HepG2 (cell line): ENCODE measurements around the gene NUP62. TPM values are rescaled to one million over a fixed set of nuclear protein-coding genes. Genes with fewer than 3 reads are reported as not detected.

Source experiments
- FOXA1 ChIP-seq, 2 experiments: fragments of 450-650 bp in 1 of 2; sonication (generic) in 1 of 2; formaldehyde crosslinking in 1 of 2; IDR thresholded peaks; 2 replicates each; pipeline versions ENCODE4 v1.4.0 to v1.6.1; 2016 to 2020; ENCODE audit warnings: missing genetic modification reagents in 1 of 2
- HDAC1 ChIP-seq: sonication (generic); formaldehyde crosslinking; IDR thresholded peaks from 2 replicates; pipeline ENCODE4 v1.5.1; 2020; ENCODE audit warnings: mild to moderate bottlenecking, missing genetic modification reagents
- IKZF1 ChIP-seq: fragments of 450-650 bp; IDR thresholded peaks from 2 replicates; pipeline ENCODE4 v1.7.1; 2016
- KDM2A ChIP-seq: sonication (generic); formaldehyde crosslinking; IDR thresholded peaks from 2 replicates; pipeline ENCODE4 v1.4.0; 2020; ENCODE audit warnings: low read depth, missing genetic modification reagents, borderline replicate concordance
- MIER3 ChIP-seq: IDR thresholded peaks from 2 replicates; pipeline ENCODE4 v1.6.1; 2016; ENCODE audit warnings: missing compliant biosample characterization, borderline replicate concordance
- MTERF4 ChIP-seq: sonication (generic); formaldehyde crosslinking; IDR thresholded peaks from 2 replicates; pipeline ENCODE4 v1.8.0; 2023; ENCODE audit warnings: mild to moderate bottlenecking, missing genetic modification reagents
- MXD4 ChIP-seq: IDR thresholded peaks from 2 replicates; pipeline ENCODE4 v1.6.1; 2016; ENCODE audit warnings: mild to moderate bottlenecking, missing biosample characterization, missing genetic modification reagents
- ZFY ChIP-seq: sonication (generic); formaldehyde crosslinking; IDR thresholded peaks from 2 replicates; pipeline ENCODE4 v1.4.0; 2020; ENCODE audit warnings: missing genetic modification reagents
- ZGPAT ChIP-seq: IDR thresholded peaks from 2 replicates; pipeline ENCODE4 v1.6.1; 2016; ENCODE audit warnings: mild to moderate bottlenecking
- ZNF468 ChIP-seq: sonication (generic); formaldehyde crosslinking; IDR thresholded peaks from 2 replicates; pipeline ENCODE4 v1.8.0; 2022; ENCODE audit warnings: mild to moderate bottlenecking, moderate library complexity, missing genetic modification reagents
- ZNF567 ChIP-seq: sonication (generic); formaldehyde crosslinking; IDR thresholded peaks from 2 replicates; pipeline ENCODE4 v1.8.1; 2023; ENCODE audit warnings: mild to moderate bottlenecking, missing genetic modification reagents, borderline replicate concordance
- ZNF678 ChIP-seq: sonication (generic); formaldehyde crosslinking; IDR thresholded peaks from 2 replicates; pipeline ENCODE4 v1.4.0; 2020; ENCODE audit warnings: mild to moderate bottlenecking, missing genetic modification reagents
- polyA plus RNA-seq, 8 experiments: library from polyadenylated mRNA; depleted of rRNA in 3 of 8; stranded (reverse) in 7 of 8; unstranded in 1 of 8; fragments of >200 nt; fragmentation: Illumina TruSeq in 4 of 8; extraction: Trizol in 4 of 8; gene quantifications; 2 replicates each; pipeline versions ENCODE4 v1.2.1 to v1.2.3, GENCODE V29; 2011 to 2016; ENCODE audit warnings: low read depth in 4 of 8, missing spikeins in 1 of 8, mixed read lengths in 1 of 8; ENCODE audit not compliant: insufficient read depth in 1 of 8
- total RNA-seq, 5 experiments: library from RNA; depleted of rRNA; stranded (reverse); fragments of >200 nt; fragmentation: Illumina TruSeq; extraction: Trizol; gene quantifications; 2 replicates each; pipeline ENCODE4 v1.2.3, GENCODE V29; 2016; ENCODE audit warnings: low read depth in 1 of 5
- TF ChIP-seq, protein P1 (sequence below): sonication (generic); formaldehyde crosslinking; IDR thresholded peaks from 2 replicates; pipeline ENCODE4 v1.5.1; 2020; ENCODE audit warnings: mild to moderate bottlenecking, missing genetic modification reagents, moderate library complexity
- TF ChIP-seq, protein P2 (sequence below): sonication (generic); formaldehyde crosslinking; IDR thresholded peaks from 2 replicates; pipeline ENCODE4 v1.4.0; 2020; ENCODE audit warnings: missing genetic modification reagents
- TF ChIP-seq, protein P3 (sequence below): sonication (generic); formaldehyde crosslinking; IDR thresholded peaks from 2 replicates; pipeline ENCODE4 v1.8.1; 2022; ENCODE audit warnings: mild to moderate bottlenecking, missing genetic modification reagents
- TF ChIP-seq, protein P4 (sequence below): sonication (generic); formaldehyde crosslinking; IDR thresholded peaks from 2 replicates; pipeline ENCODE4 v1.8.1; 2022; ENCODE audit warnings: low read depth, mild to moderate bottlenecking, missing genetic modification reagents
- TF ChIP-seq, protein P5 (sequence below): sonication (generic); formaldehyde crosslinking; IDR thresholded peaks from 2 replicates; pipeline ENCODE4 v1.4.0; 2020; ENCODE audit warnings: mild to moderate bottlenecking, missing genetic modification reagents
- TF ChIP-seq, protein P6 (sequence below): IDR thresholded peaks from 2 replicates; pipeline ENCODE4 v1.6.1; 2016

The NUP62 gene
- total and polyA plus RNA-seq, 2 of the 13 experiments (the other 11 are each of a cell fraction or from before 2014, with no cell fraction given), result 16.5 to 41.5 TPM

DNA sequence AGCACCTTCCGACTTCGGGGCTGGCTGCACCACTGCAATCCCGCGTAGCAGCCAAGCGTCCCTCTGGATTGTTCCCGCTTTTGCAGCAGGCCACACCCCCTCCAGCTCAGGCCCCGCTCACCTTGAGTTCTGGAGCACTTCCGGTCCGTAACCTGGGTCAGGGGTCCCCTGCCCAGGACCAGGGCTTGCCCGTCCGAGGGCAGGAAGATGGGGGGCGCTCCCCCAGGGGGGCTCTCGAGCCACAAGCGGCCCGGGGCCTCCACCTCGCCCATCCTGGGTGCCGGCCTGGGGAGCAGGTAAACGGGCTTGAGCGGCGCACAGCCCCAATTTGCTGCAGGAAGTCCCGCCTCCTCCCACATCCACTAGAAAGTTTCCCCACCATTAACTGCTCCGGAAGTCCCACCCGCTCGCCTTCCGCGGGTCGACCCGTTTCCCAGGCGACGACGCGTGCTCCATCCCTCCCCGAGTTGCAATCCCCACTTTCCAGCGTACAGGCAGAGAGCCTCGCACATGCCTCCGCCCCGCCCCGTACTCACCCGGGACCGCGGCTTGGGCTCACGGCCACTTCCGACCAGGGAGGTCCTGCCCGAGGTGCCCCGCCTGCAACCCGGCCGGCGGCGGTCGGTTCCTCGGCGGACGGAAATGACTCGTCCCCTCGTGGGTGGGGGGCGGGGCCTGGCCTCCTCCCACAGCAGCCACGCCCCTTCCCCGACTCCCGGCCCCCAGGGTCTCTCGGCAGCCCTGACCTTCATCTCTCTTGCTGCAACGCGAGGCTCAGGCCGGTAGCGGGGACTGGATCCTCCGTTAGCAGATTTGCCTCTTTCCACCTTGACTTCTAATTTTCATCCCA, 62.1 kb downstream of the NUP62 start, which contains the start of gene PNKP (continued):
- TF ChIP-seq MIER3 (CRISPR knock-in tag) (peak; percentile 38), ZNF678 (CRISPR knock-in tag) (0 out of 2 replicates have a peak, but pooled peaks have one; percentile 24), ZNF567 (CRISPR knock-in tag) (peak; percentile 82; the same call in 1 of the 2 replicates), FOXA1 (IDR thresholded peaks at IDR 0.05) (no peak), FOXA1 (CRISPR knock-in tag; IDR thresholded peaks at IDR 0.05) (no peak), HDAC1 (CRISPR knock-in tag) (peak; percentile 96), ZFY (peak; percentile 77), KDM2A (peak; percentile 79), MTERF4 (CRISPR knock-in tag) (peak; percentile 84; the same call in 1 of the 2 replicates), ZNF468 (no peak), MXD4 (CRISPR knock-in tag) (peak; percentile 93; the same call in 1 of the 2 replicates), IKZF1 (no peak), ZGPAT (CRISPR knock-in tag) (peak; percentile 92)
- TF ChIP-seq, protein P1, sequence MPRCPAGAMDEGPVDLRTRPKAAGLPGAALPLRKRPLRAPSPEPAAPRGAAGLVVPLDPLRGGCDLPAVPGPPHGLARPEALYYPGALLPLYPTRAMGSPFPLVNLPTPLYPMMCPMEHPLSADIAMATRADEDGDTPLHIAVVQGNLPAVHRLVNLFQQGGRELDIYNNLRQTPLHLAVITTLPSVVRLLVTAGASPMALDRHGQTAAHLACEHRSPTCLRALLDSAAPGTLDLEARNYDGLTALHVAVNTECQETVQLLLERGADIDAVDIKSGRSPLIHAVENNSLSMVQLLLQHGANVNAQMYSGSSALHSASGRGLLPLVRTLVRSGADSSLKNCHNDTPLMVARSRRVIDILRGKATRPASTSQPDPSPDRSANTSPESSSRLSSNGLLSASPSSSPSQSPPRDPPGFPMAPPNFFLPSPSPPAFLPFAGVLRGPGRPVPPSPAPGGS (CRISPR knock-in tag), result peak; percentile 78; the same call in 1 of the 2 replicates
- TF ChIP-seq, protein P2, sequence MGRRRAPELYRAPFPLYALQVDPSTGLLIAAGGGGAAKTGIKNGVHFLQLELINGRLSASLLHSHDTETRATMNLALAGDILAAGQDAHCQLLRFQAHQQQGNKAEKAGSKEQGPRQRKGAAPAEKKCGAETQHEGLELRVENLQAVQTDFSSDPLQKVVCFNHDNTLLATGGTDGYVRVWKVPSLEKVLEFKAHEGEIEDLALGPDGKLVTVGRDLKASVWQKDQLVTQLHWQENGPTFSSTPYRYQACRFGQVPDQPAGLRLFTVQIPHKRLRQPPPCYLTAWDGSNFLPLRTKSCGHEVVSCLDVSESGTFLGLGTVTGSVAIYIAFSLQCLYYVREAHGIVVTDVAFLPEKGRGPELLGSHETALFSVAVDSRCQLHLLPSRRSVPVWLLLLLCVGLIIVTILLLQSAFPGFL (CRISPR knock-in tag), result no peak
- TF ChIP-seq, protein P3, sequence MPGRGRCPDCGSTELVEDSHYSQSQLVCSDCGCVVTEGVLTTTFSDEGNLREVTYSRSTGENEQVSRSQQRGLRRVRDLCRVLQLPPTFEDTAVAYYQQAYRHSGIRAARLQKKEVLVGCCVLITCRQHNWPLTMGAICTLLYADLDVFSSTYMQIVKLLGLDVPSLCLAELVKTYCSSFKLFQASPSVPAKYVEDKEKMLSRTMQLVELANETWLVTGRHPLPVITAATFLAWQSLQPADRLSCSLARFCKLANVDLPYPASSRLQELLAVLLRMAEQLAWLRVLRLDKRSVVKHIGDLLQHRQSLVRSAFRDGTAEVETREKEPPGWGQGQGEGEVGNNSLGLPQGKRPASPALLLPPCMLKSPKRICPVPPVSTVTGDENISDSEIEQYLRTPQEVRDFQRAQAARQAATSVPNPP (CRISPR knock-in tag), result no peak
- TF ChIP-seq, protein P4, sequence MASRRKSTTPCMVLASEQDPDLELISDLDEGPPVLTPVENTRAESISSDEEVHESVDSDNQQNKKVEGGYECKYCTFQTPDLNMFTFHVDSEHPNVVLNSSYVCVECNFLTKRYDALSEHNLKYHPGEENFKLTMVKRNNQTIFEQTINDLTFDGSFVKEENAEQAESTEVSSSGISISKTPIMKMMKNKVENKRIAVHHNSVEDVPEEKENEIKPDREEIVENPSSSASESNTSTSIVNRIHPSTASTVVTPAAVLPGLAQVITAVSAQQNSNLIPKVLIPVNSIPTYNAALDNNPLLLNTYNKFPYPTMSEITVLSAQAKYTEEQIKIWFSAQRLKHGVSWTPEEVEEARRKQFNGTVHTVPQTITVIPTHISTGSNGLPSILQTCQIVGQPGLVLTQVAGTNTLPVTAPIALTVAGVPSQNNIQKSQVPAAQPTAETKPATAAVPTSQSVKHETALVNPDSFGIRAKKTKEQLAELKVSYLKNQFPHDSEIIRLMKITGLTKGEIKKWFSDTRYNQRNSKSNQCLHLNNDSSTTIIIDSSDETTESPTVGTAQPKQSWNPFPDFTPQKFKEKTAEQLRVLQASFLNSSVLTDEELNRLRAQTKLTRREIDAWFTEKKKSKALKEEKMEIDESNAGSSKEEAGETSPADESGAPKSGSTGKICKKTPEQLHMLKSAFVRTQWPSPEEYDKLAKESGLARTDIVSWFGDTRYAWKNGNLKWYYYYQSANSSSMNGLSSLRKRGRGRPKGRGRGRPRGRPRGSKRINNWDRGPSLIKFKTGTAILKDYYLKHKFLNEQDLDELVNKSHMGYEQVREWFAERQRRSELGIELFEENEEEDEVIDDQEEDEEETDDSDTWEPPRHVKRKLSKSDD (CRISPR knock-in tag), result no peak
- TF ChIP-seq, protein P5, sequence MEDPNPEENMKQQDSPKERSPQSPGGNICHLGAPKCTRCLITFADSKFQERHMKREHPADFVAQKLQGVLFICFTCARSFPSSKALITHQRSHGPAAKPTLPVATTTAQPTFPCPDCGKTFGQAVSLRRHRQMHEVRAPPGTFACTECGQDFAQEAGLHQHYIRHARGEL (CRISPR knock-in tag), result peak; percentile 48; the same call in 1 of the 2 replicates
- TF ChIP-seq, protein P6, sequence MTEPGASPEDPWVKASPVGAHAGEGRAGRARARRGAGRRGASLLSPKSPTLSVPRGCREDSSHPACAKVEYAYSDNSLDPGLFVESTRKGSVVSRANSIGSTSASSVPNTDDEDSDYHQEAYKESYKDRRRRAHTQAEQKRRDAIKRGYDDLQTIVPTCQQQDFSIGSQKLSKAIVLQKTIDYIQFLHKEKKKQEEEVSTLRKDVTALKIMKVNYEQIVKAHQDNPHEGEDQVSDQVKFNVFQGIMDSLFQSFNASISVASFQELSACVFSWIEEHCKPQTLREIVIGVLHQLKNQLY (CRISPR knock-in tag), result no peak; the same call in 1 of the 2 replicates
